Kidney (tissue), 14 donors: ENCODE results near the gene GALK2. TPM values are rescaled to one million over a fixed set of nuclear protein-coding genes. Genes with fewer than 3 reads are reported as not detected.
"Not testable (repeated sequence)": the region's sequence is repeated elsewhere in the genome, so short reads cannot be mapped to it uniquely, and the experiment has no call there.

Experiments
- DNase-seq, 5 donors: peaks; one replicate each; pipeline ENCODE4 v3.0.0-alpha.2; 2013 to 2020
- FAIRE-seq: peaks from 2 replicates; lab custom pipeline; 2012; peaks lifted over from hg19 to GRCh38; lab: Jason Lieb, UNC
- H3K27ac ChIP-seq, 2 donors: one replicate each; pipeline ENCODE4 v1.7.0; 2013; ENCODE audit warnings: low read depth in 2 of 2, low read length in 2 of 2, inconsistent platforms in 1 of 2
- H3K27me3 ChIP-seq: one replicate; pipeline ENCODE4 v1.7.1; 2013; ENCODE audit warnings: low read length, inconsistent platforms; ENCODE audit not compliant: control insufficient read depth, insufficient read depth
- H3K36me3 ChIP-seq, 3 donors: one replicate each; pipeline versions ENCODE4 v1.7.0 to v1.7.1; 2013; ENCODE audit warnings: low read length in 3 of 3, control low read depth in 1 of 3, inconsistent platforms in 1 of 3; ENCODE audit not compliant: insufficient read depth in 3 of 3, control insufficient read depth in 2 of 3
- H3K4me1 ChIP-seq, 3 donors: one replicate each; pipeline versions ENCODE4 v1.7.0 to v1.7.1; 2013; ENCODE audit warnings: low read length in 3 of 3, inconsistent platforms in 1 of 3, low read depth in 1 of 3; ENCODE audit not compliant: control insufficient read depth in 2 of 3, insufficient read depth in 2 of 3
- H3K4me3 ChIP-seq, 3 donors: one replicate each; pipeline versions ENCODE4 v1.7.0 to v1.8.1; 2013; ENCODE audit warnings: low read length in 3 of 3, control low read depth in 1 of 3, inconsistent platforms in 1 of 3
- H3K9ac ChIP-seq, 3 donors: one replicate each; pipeline versions ENCODE4 v1.7.0 to v1.7.1; 2013; ENCODE audit warnings: low read length in 3 of 3, control low read depth in 1 of 3, inconsistent platforms in 1 of 3
- H3K9me3 ChIP-seq, 3 donors: one replicate each; pipeline versions ENCODE4 v1.7.0 to v1.7.1; 2013; ENCODE audit warnings: low read length in 3 of 3, control low read depth in 1 of 3, inconsistent platforms in 1 of 3; ENCODE audit not compliant: control insufficient read depth in 2 of 3, insufficient read depth in 1 of 3
- intact Hi-C: fragments of 100-400 bp; cut with DNase I; formaldehyde crosslinking; loops from one replicate; pipeline ENCODE4 v1.11.1; 2022
- polyA plus RNA-seq: library from polyadenylated mRNA; stranded (reverse); fragments of 350-450 nt; fragmentation: Illumina TruSeq; extraction: RNeasy Lipid Tissue Mini Kit (QIAGEN cat#74804); gene quantifications from one replicate; pipeline ENCODE4 v1.2.3, GENCODE V29; 2014; ENCODE audit warnings: low read depth, low replicate concordance; ENCODE audit not compliant: insufficient read depth
- total RNA-seq: library from RNA; stranded (reverse); fragmentation: NEBNext Ultra II Directional; extraction: Animal tissue kit (Norgen Biotek cat#: 25700); gene quantifications from one replicate; pipeline ENCODE4 v1.2.1, GENCODE V29; 2021
- TF ChIP-seq, protein P1 (sequence below): IDR thresholded peaks from 3 replicates; pipeline ENCODE4 v1.5.1; 2012; ENCODE audit warnings: mild to moderate bottlenecking, moderate library complexity, borderline replicate concordance; ENCODE audit not compliant: insufficient read depth; ENCODE audit errors: extremely low read depth
- donor health status: control.
- donor health status: control.
- donor health status: control.
- donor health status: control.
- donor health status: control.
- donor health status: DM: yes; HTN: yes; CAD: no.
- donor health status: Normal renal cell carcinoma (clear cell type).

GALK2 gene
- total and polyA plus RNA-seq, 2 donors from 2014 or later = 36.4 to 40.6 TPM

DNA sequence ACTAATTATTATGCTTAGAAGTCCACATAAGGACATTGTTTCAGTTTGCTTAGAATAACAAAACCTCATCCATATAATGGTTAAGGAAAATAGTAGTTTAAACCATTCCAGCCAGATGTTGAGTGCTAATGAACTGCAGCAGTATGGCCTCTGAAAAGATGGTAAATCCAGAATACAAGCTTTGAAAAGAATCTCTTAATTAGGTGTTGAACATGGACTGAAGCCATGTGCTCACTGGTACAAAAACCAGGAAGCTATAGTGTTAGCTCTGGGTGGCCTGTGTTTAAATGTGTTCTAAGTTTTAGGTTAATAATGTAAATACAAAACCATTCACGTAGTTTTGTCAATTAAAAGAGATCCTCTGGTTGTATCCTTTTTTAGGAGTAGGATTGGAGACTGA lies 78.2 kb downstream of the GALK2 start:
- TF ChIP-seq, protein P1, sequence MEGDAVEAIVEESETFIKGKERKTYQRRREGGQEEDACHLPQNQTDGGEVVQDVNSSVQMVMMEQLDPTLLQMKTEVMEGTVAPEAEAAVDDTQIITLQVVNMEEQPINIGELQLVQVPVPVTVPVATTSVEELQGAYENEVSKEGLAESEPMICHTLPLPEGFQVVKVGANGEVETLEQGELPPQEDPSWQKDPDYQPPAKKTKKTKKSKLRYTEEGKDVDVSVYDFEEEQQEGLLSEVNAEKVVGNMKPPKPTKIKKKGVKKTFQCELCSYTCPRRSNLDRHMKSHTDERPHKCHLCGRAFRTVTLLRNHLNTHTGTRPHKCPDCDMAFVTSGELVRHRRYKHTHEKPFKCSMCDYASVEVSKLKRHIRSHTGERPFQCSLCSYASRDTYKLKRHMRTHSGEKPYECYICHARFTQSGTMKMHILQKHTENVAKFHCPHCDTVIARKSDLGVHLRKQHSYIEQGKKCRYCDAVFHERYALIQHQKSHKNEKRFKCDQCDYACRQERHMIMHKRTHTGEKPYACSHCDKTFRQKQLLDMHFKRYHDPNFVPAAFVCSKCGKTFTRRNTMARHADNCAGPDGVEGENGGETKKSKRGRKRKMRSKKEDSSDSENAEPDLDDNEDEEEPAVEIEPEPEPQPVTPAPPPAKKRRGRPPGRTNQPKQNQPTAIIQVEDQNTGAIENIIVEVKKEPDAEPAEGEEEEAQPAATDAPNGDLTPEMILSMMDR = no peak
- no peaks in the 10 kb centered on the region for H3K27me3 ChIP-seq
- H3K36me3 ChIP-seq = peaks cover 0 to 2% (median 0%) of the 10 kb centered on the region in 3 donors
- no peak overlapping the region for H3K27ac ChIP-seq
- H3K9me3 ChIP-seq = no peaks in the 10 kb centered on the region
- DNase-seq = no peak
- no peak for FAIRE-seq
- H3K4me1 ChIP-seq = no peaks in the 10 kb centered on the region
- no peak overlapping the region for H3K9ac ChIP-seq
- intact Hi-C loops = no loop called here
- no peak overlapping the region for H3K4me3 ChIP-seq

DNA sequence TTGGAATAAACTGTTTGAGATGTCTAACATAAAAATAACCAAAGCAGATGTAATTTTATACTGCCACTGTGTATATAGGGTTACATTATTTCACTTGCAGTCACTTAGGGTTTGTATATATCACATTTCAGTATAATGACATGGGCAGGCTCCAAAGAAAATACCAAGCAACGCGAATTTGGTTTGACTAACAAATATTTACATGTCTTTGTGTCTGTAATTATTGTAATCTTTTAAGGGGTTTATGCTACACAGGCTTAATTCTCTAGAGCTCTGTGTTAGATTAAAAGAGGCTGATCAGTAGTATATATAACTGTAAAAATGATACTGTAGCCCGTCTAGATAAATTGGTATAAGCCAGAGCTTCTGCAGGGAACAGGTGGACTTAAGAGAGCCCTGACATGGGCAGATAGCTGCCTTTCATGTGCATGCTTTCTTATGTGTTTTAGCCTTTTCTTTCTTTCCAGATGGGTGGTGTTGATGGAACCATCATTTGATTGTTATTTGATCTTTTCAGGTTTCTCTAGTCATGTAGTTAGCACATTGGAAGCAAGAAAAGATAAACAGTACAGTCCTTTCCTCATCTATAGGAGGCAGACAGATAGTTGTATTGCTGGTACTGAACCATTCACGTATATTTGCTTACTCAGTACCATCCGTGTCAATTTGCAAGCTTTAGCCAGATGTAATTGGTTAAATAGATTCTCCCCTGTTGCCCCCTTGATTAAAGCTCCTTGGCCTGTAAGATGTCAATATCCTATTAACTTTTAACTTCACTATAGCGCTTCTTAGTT lies 86.1 kb downstream of the GALK2 start:
- H3K27ac ChIP-seq = no peak overlapping the region
- H3K4me1 ChIP-seq = no peaks in the 10 kb centered on the region
- H3K4me3 ChIP-seq = no peak overlapping the region
- H3K36me3 ChIP-seq = peaks cover 0 to 11% (median 0%) of the 10 kb centered on the region in 3 donors
- TF ChIP-seq, protein P1 = no peak
- intact Hi-C loops = no loop called here
- FAIRE-seq = no peak
- no peaks in the 10 kb centered on the region for H3K9me3 ChIP-seq
- no peak overlapping the region for H3K9ac ChIP-seq
- peak in 1 of 5 donors; percentile 44 for DNase-seq
- no peaks in the 10 kb centered on the region for H3K27me3 ChIP-seq

DNA sequence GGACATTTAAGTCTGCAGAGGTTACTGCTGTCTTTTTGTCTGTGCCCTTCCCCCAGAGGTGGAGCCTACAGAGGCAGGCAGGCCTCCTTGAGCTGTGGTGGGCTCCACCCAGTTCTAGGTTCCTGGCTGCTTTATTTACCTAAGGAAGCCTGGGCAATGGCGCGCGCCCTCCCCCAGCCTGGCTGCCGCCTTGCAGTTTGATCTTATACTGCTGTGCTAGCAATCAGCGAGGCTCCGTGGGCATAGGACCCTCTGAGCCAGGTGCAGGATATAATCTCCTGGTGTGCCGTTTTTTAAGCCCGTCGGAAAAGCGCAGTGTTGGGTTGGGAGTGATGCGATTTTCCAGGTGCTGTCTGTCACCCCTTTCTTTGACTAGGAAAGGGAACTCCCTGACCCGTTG lies 95.1 kb downstream of the GALK2 start:
- DNase-seq = peak in 1 of 5 donors; percentile 26
- H3K36me3 ChIP-seq, H3K4me1 ChIP-seq, H3K4me3 ChIP-seq, H3K9ac ChIP-seq, intact Hi-C loops, H3K9me3 ChIP-seq, H3K27ac ChIP-seq, FAIRE-seq, H3K27me3 ChIP-seq: not testable (repeated sequence)

GRCh38 chr15:49265911-49266310 lies 95.9 kb downstream of the GALK2 start:
- Histone ChIP-seq H3K4me1 (no peaks in the 10 kb centered on the region), H3K27me3 (no peaks in the 10 kb centered on the region), H3K27ac (no peak overlapping the region), H3K36me3 (no peaks in the 10 kb centered on the region), H3K9me3 (no peaks in the 10 kb centered on the region), H3K9ac (no peak overlapping the region), H3K4me3 (no peak overlapping the region)
- TF ChIP-seq, protein P1 = no peak
- FAIRE-seq = no peak
- DNase-seq = no peak
- intact Hi-C loops = no loop called here
